ENCODE data around the gene ZNF318.

Gene ZNF318

DNA sequence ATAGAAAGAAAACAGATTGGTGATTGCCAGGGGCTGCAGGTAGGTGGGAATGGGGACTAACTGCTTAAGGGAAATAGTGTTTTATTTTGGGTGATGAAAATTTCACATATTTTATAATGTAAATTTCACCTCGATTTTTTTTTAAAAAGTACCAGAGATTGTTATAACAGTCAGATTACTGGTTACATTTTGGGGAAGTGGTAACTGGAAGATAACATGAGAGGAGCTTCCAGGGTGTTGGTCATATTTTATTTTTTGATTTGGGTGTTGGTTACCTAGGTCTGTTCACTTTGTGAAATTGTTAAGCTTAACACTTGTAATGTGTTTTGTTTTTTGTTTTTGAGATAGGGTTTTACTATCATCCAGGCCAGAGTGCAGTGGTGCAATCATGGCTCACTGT, 43.6 kb downstream of the ZNF318 start:
- in situ Hi-C loops (cut with MboI; ENCODE audit: low sequenced_read_pairs, unreplicated experiment) = no loop called here
- DNase-seq (ENCODE audit: low spot score) = no peak
- TF ChIP-seq, protein P1, sequence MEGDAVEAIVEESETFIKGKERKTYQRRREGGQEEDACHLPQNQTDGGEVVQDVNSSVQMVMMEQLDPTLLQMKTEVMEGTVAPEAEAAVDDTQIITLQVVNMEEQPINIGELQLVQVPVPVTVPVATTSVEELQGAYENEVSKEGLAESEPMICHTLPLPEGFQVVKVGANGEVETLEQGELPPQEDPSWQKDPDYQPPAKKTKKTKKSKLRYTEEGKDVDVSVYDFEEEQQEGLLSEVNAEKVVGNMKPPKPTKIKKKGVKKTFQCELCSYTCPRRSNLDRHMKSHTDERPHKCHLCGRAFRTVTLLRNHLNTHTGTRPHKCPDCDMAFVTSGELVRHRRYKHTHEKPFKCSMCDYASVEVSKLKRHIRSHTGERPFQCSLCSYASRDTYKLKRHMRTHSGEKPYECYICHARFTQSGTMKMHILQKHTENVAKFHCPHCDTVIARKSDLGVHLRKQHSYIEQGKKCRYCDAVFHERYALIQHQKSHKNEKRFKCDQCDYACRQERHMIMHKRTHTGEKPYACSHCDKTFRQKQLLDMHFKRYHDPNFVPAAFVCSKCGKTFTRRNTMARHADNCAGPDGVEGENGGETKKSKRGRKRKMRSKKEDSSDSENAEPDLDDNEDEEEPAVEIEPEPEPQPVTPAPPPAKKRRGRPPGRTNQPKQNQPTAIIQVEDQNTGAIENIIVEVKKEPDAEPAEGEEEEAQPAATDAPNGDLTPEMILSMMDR (IDR thresholded peaks at IDR 0.05; ENCODE audit: borderline replicate concordance, control extremely low read depth, extremely low read depth, insufficient read depth, missing control alignments) = no peak

GRCh38 chr6:43318011-43318410, 51.4 kb downstream of the ZNF318 start:
- TF ChIP-seq, protein P1 (IDR thresholded peaks at IDR 0.05; ENCODE audit: borderline replicate concordance, control extremely low read depth, extremely low read depth, insufficient read depth, missing control alignments) = no peak
- in situ Hi-C loops (cut with MboI; ENCODE audit: low sequenced_read_pairs, unreplicated experiment) = no loop called here
- no peak for DNase-seq (ENCODE audit: low spot score)

- in situ Hi-C loops (cut with MboI; ENCODE audit: low sequenced_read_pairs, unreplicated experiment) = no loop called here
- TF ChIP-seq, protein P1 (IDR thresholded peaks at IDR 0.05; ENCODE audit: borderline replicate concordance, control extremely low read depth, extremely low read depth, insufficient read depth, missing control alignments) = no peak
- DNase-seq (ENCODE audit: low spot score) = no peak
These were observed 55.6 kb downstream of the ZNF318 start for GRCh38 chr6:43313813-43314212.

GRCh38 chr6:43311666-43312065, 57.8 kb downstream of the ZNF318 start:
- DNase-seq (ENCODE audit: low spot score) = no peak
- TF ChIP-seq, protein P1 (IDR thresholded peaks at IDR 0.05; ENCODE audit: borderline replicate concordance, control extremely low read depth, extremely low read depth, insufficient read depth, missing control alignments) = no peak
- in situ Hi-C loops (cut with MboI; ENCODE audit: low sequenced_read_pairs, unreplicated experiment) = no loop called here

- TF ChIP-seq, protein P1 (IDR thresholded peaks at IDR 0.05; ENCODE audit: borderline replicate concordance, control extremely low read depth, extremely low read depth, insufficient read depth, missing control alignments) = no peak
- in situ Hi-C loops (cut with MboI; ENCODE audit: low sequenced_read_pairs, unreplicated experiment) = no loop called here
- DNase-seq (ENCODE audit: low spot score) = no peak
These were observed 58.8 kb downstream of the ZNF318 start for GRCh38 chr6:43310624-43311023.

DNA sequence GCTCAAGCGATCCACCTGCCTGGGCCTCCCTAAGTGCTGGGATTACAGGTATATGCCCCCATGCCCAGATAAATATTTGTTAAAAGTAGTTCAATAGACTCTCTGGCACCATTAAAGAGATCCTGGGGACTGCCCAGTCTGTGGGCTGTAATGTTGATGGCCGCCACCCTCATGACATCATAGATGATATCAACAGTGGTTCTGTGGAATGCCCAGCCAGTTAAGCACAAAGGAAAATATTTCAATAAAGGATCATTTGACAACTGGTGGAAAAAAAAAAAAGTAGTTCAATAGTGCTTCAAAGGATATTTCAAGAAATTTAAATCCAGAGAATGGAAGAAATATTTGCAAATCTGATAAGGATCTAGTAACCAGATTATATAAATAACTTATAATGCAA, 59.3 kb downstream of the ZNF318 start:
- in situ Hi-C loops (cut with MboI; ENCODE audit: low sequenced_read_pairs, unreplicated experiment) = no loop called here
- TF ChIP-seq, protein P1 (IDR thresholded peaks at IDR 0.05; ENCODE audit: borderline replicate concordance, control extremely low read depth, extremely low read depth, insufficient read depth, missing control alignments) = no peak
- no peak for DNase-seq (ENCODE audit: low spot score)

DNA sequence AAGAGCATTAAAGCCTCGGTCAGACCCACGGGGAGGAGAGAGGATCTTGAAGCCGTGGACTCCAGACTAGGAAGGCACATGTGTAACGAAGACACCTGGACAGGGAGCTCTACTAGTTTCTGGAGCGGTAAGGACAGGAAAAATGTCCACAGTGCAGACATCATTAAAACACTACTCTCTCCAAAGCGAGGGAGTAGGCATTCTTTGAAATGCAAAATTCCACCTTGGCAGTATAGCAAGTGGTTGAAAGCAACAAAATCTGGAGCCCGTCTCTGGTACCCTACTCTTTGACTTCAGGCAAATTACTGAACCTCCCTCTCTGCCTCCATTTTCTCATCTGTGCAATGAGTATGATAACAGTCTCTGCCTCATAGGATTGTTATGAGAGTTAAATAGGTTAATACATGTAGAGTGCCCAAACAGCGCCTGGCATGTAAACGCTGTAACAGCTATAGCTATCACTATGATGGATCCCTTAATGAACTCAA, 60.4 kb downstream of the ZNF318 start:
- in situ Hi-C loops (cut with MboI; ENCODE audit: low sequenced_read_pairs, unreplicated experiment) = no loop called here
- TF ChIP-seq, protein P1 (IDR thresholded peaks at IDR 0.05; ENCODE audit: borderline replicate concordance, control extremely low read depth, extremely low read depth, insufficient read depth, missing control alignments) = no peak
- no peak for DNase-seq (ENCODE audit: low spot score)
